Fibroblast of lung (primary cell): Measurements from ENCODE around the gene PCSK2.

Source experiments
- CTCF ChIP-seq, 2 donors: IDR thresholded peaks in 1 of 2; conservative IDR thresholded peaks in 1 of 2; 1 replicate in 1 of 2; 2 replicates in 1 of 2; pipeline ENCODE4 v1.5.1; 2011 to 2012; ENCODE audit warnings: low read length in 2 of 2, control low read depth in 1 of 2, inconsistent platforms in 1 of 2, low read depth in 1 of 2, mild to moderate bottlenecking in 1 of 2
- EZH2 ChIP-seq: IDR thresholded peaks from 2 replicates; pipeline ENCODE4 v1.5.1; 2012; ENCODE audit warnings: low read length, control low read depth, mild to moderate bottlenecking; ENCODE audit errors: missing control alignments

DNA sequence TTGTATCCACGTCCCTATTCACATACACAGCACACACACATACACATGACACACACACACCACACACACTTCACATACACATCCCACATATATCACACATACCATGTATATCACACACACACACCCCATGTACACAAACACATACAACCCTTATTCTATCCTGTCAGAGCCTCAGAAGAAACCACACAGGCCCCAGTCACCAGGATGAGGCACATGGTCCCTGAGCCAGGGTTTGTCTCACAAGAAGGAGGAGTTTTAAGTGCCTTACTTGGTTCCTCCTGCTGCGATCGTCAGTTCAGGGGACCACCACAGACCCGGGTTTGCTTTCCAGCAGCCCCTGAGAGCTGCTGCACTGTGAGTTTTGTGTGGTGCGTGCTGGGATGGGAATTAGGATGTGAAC, 280.7 kb downstream of the PCSK2 start:
- TF ChIP-seq CTCF (conservative IDR thresholded peaks at IDR 0.05 in 1 of 2, IDR thresholded peaks at IDR 0.05 in 1 of 2; ENCODE audit: low read depth in 1 of 2, low read length in 2 of 2) (no peak), EZH2 (no peak)
